Subcutaneous adipose tissue (tissue), 4 donors: ENCODE measurements around the gene FILIP1. TPM values are rescaled to one million over a fixed set of nuclear protein-coding genes. Genes with fewer than 3 reads are reported as not detected.

ENCODE experiments used
- total RNA-seq, 4 donors: library from RNA; depleted of rRNA; stranded (reverse); fragments of >200 nt; gene quantifications; one replicate each; pipeline ENCODE4 v1.1.0, GENCODE V29; 2016
- TF ChIP-seq, protein P1 (sequence below): fragments of 450-650 bp; IDR thresholded peaks from one replicate; pipeline ENCODE4 v1.5.1; 2016; ENCODE audit warnings: low read depth, mild to moderate bottlenecking, control low read depth, antibody characterized with exemption, moderate library complexity

FILIP1 gene
- total RNA-seq, 4 donors from 2014 or later = 3.4 to 16.2 (median 5.8) TPM

- TF ChIP-seq, protein P1, sequence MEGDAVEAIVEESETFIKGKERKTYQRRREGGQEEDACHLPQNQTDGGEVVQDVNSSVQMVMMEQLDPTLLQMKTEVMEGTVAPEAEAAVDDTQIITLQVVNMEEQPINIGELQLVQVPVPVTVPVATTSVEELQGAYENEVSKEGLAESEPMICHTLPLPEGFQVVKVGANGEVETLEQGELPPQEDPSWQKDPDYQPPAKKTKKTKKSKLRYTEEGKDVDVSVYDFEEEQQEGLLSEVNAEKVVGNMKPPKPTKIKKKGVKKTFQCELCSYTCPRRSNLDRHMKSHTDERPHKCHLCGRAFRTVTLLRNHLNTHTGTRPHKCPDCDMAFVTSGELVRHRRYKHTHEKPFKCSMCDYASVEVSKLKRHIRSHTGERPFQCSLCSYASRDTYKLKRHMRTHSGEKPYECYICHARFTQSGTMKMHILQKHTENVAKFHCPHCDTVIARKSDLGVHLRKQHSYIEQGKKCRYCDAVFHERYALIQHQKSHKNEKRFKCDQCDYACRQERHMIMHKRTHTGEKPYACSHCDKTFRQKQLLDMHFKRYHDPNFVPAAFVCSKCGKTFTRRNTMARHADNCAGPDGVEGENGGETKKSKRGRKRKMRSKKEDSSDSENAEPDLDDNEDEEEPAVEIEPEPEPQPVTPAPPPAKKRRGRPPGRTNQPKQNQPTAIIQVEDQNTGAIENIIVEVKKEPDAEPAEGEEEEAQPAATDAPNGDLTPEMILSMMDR = no peak
Measured at GRCh38 chr6:75272145-75272840, 221.3 kb downstream of the FILIP1 start.

- TF ChIP-seq, protein P1 = no peak
Measured at GRCh38 chr6:75268988-75269354, 224.6 kb downstream of the FILIP1 start.

DNA sequence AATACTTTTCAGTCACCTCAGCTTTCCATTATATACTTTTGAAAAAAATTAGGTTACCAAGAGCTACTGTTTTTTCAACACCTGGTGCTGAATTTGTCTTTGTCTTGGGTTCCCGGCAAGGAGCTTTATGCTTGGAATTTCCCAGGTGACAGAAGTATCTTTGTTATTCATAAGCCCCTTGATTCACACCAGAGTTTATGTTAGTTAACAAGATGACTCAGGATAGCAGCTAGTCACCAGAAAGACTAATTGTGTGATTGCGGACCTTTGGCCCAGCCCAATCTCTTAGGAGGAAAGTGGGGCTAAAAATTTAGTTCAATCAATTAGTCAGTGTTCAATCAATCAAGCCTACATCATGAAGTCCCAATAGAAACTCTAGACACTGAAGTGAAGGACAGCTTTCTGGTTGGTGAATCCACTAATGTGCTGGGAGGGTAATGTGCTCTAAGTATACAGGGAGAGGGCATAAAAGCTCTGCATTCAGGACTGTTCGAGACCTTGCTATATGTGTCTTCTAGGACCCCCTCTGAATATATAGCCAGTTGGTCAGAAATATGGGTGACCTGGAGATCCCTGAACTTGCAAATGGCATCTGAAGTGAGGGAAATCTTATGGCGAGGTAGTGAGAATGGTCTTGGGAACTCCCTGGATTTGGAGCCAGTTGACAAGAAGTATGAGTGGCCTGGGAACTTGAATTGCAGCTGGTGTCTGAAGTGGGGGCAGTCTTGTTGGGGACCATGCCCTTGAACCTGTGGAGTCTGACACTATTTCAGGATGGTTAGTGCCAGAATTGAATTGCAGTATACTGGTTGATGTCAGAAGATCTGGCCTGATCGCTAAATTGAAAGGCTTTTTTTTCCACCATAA lies 225.2 kb downstream of the FILIP1 start:
- TF ChIP-seq, protein P1 = no peak

- TF ChIP-seq, protein P1 = no peak
Measured at GRCh38 chr6:75267461-75267860, 226.1 kb downstream of the FILIP1 start.

DNA sequence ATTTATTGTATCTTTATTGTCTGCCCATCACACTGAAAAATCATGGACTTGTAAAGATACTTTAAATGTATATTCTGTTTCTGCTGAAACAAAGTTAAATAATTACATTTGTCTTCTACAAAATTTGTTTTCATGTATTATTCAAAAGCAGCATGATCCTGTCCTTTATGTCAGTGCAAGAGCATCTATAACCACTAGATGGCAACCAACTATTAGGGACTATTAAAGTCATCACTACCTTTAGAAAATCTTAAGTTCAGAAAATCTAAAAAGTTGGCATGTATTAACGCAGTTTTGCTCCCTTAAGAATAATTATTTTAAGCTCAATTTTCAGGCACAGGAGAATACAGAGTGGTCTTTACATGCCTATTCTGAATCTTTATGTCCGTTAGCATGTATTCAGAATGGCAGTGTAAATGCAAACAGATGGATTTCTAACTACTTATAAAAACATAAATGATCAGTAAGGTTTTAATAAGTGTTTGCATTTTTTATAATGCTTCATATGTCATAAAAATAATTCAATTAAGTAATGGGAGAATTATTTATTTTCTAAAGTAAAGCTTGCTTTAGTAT lies 226.8 kb downstream of the FILIP1 start:
- TF ChIP-seq, protein P1 = no peak

- TF ChIP-seq, protein P1 = no peak
Measured at GRCh38 chr6:75263401-75263750, 230.2 kb downstream of the FILIP1 start.
